ENCODE results near the gene KCNK1.

DNA sequence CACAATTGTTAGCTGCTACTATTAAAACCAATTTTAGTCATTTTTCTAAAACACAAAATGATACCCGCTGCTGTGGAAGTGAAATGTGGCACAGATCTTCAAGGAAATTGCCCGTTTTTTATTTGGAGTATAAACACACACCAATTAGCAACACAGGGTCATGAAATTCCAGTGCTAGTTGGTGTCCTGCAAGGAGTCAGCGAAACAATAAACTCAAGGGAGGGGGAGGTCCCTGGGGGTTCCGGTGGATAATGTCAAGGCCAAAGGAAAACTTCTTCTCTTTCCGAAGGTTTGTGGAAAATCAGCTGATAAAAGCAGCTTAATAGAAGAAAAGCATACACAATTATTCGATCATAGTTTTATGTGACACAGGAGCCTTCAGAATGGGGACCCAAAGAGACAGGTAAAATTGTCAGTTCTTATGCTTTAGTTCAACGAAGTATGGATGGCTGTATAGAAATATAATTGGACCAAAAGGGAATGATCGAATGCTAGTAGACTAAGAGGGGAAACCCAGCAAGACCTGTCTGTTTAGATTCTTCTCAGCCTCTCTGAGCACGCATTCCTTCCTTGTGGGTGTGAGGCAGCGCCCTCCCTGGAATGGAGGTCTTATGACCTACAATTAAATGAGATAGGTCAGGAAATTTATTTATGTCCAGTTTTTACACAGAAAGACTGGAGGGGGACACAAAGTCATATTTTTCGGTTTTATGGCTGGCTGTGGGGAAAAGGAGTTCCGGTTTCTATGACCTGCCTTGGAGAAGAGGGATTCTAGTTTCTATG, 65.9 kb downstream of the KCNK1 start:
- TF ChIP-seq, protein P1, sequence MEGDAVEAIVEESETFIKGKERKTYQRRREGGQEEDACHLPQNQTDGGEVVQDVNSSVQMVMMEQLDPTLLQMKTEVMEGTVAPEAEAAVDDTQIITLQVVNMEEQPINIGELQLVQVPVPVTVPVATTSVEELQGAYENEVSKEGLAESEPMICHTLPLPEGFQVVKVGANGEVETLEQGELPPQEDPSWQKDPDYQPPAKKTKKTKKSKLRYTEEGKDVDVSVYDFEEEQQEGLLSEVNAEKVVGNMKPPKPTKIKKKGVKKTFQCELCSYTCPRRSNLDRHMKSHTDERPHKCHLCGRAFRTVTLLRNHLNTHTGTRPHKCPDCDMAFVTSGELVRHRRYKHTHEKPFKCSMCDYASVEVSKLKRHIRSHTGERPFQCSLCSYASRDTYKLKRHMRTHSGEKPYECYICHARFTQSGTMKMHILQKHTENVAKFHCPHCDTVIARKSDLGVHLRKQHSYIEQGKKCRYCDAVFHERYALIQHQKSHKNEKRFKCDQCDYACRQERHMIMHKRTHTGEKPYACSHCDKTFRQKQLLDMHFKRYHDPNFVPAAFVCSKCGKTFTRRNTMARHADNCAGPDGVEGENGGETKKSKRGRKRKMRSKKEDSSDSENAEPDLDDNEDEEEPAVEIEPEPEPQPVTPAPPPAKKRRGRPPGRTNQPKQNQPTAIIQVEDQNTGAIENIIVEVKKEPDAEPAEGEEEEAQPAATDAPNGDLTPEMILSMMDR (IDR thresholded peaks at IDR 0.05; ENCODE audit: low read depth, low read length), result no peak
- TF ChIP-seq EZH2phosphoT487 (IDR thresholded peaks at IDR 0.05; ENCODE audit: low read depth), result no peak

Data from OCI-LY3 (cell line).